ENCODE results near the gene RNF19B. TPM values are rescaled to one million over a fixed set of nuclear protein-coding genes. Genes with fewer than 3 reads are reported as not detected.

RNF19B gene
- total RNA-seq, 1 donor from 2014 or later: 14.2 TPM

- no peaks in the 10 kb centered on the region for H3K9me3 ChIP-seq (ENCODE audit: low read depth)
- no peaks in the 10 kb centered on the region for H3K27me3 ChIP-seq
- H3K9me3 Mint-ChIP-seq: no peaks in the 10 kb centered on the region
- no peak overlapping the region for H3K4me2 ChIP-seq
- TF ChIP-seq CTCF (IDR thresholded peaks at IDR 0.05): peak; percentile 31
- TF ChIP-seq EZH2 (IDR thresholded peaks at IDR 0.05): no peak
- TF ChIP-seq EZH2phosphoT487 (IDR thresholded peaks at IDR 0.05): no peak
- no peaks in the 10 kb centered on the region for H3F3A ChIP-seq (ENCODE audit: low read depth)
- peaks cover 11% of the 10 kb centered on the region for H3K4me1 ChIP-seq
- H3K36me3 ChIP-seq: peaks cover 4% of the 10 kb centered on the region
- no peak overlapping the region for H3K9ac ChIP-seq
- H3K4me1 Mint-ChIP-seq: peaks cover 40% of the 10 kb centered on the region
- H3K27ac ChIP-seq: no peak overlapping the region
- peak; percentile 44 for DNase-seq (ENCODE audit: low spot score)
- H3K79me2 ChIP-seq (ENCODE audit: low read depth): no peaks in the 10 kb centered on the region
- peak overlapping the region; percentile 87 for H3K27ac Mint-ChIP-seq
- no peaks in the 10 kb centered on the region for H3K27me3 Mint-ChIP-seq (ENCODE audit: insufficient read depth, low read depth)
- peaks cover 26% of the 10 kb centered on the region for H3K36me3 Mint-ChIP-seq
- H3K4me3 ChIP-seq: no peak overlapping the region
- no peaks in the 10 kb centered on the region for H4K20me1 ChIP-seq (ENCODE audit: low read depth)
- H3K4me3 Mint-ChIP-seq: peak overlapping the region; percentile 51
- no peak overlapping the region for H2AFZ ChIP-seq (replicated peaks)
These were observed 42.8 kb upstream of the RNF19B start for GRCh38 chr1:33007190-33008050.

GRCh38 chr1:33005838-33006421 is 41.3 kb upstream of the RNF19B start:
- Histone ChIP-seq H3K4me1 (peaks cover 11% of the 10 kb centered on the region), H3K9ac (no peak overlapping the region), H3K9me3 (ENCODE audit: low read depth) (no peaks in the 10 kb centered on the region), H4K20me1 (ENCODE audit: low read depth) (no peaks in the 10 kb centered on the region), H3K4me2 (peak overlapping the region; percentile 12), H3K27ac (no peak overlapping the region), H3K36me3 (no peaks in the 10 kb centered on the region), H2AFZ (replicated peaks) (no peak overlapping the region), H3K27me3 (no peaks in the 10 kb centered on the region), H3K79me2 (ENCODE audit: low read depth) (no peaks in the 10 kb centered on the region), H3F3A (ENCODE audit: low read depth) (no peaks in the 10 kb centered on the region), H3K4me3 (no peak overlapping the region)
- H3K27me3 Mint-ChIP-seq (ENCODE audit: insufficient read depth, low read depth): peaks cover under 1% of the 10 kb centered on the region
- DNase-seq (ENCODE audit: low spot score): peak; percentile 53
- H3K4me3 Mint-ChIP-seq: no peak overlapping the region
- peaks cover 16% of the 10 kb centered on the region for H3K36me3 Mint-ChIP-seq
- no peaks in the 10 kb centered on the region for H3K9me3 Mint-ChIP-seq
- H3K27ac Mint-ChIP-seq: peak overlapping the region; percentile 77
- TF ChIP-seq EZH2phosphoT487 (IDR thresholded peaks at IDR 0.05) (peak; percentile 32), CTCF (IDR thresholded peaks at IDR 0.05) (no peak), EZH2 (IDR thresholded peaks at IDR 0.05) (no peak)
- H3K4me1 Mint-ChIP-seq: peaks cover 42% of the 10 kb centered on the region

GRCh38 chr1:33005117-33005837 is 40.7 kb upstream of the RNF19B start:
- Histone ChIP-seq H3K27ac (no peak overlapping the region), H3K4me2 (no peak overlapping the region), H3K4me3 (no peak overlapping the region), H3K27me3 (no peaks in the 10 kb centered on the region), H3K79me2 (ENCODE audit: low read depth) (no peaks in the 10 kb centered on the region), H4K20me1 (ENCODE audit: low read depth) (no peaks in the 10 kb centered on the region), H3K36me3 (no peaks in the 10 kb centered on the region), H3K9me3 (ENCODE audit: low read depth) (no peaks in the 10 kb centered on the region), H3F3A (ENCODE audit: low read depth) (peaks cover 3% of the 10 kb centered on the region), H2AFZ (replicated peaks) (no peak overlapping the region), H3K9ac (no peak overlapping the region), H3K4me1 (peaks cover 11% of the 10 kb centered on the region)
- no peak for DNase-seq (ENCODE audit: low spot score)
- Mint-ChIP-seq H3K4me1 (peaks cover 49% of the 10 kb centered on the region), H3K9me3 (no peaks in the 10 kb centered on the region), H3K27ac (peak overlapping the region; percentile 77), H3K36me3 (peaks cover 12% of the 10 kb centered on the region), H3K4me3 (no peak overlapping the region), H3K27me3 (ENCODE audit: insufficient read depth, low read depth) (peaks cover 4% of the 10 kb centered on the region)
- no peak for TF ChIP-seq CTCF (IDR thresholded peaks at IDR 0.05)
- no peak for TF ChIP-seq EZH2 (IDR thresholded peaks at IDR 0.05)
- no peak for TF ChIP-seq EZH2phosphoT487 (IDR thresholded peaks at IDR 0.05)
